GM21360 (cell line): ENCODE measurements around the gene MFGE8.

Source experiments
- ATAC-seq: cut with Tn5 transposase; IDR thresholded peaks from one replicate; pipeline ENCODE4 v1.9.1; 2021; ENCODE audit warnings: mild to moderate bottlenecking, moderate library complexity; ENCODE audit not compliant: unreplicated experiment

MFGE8 gene

DNA sequence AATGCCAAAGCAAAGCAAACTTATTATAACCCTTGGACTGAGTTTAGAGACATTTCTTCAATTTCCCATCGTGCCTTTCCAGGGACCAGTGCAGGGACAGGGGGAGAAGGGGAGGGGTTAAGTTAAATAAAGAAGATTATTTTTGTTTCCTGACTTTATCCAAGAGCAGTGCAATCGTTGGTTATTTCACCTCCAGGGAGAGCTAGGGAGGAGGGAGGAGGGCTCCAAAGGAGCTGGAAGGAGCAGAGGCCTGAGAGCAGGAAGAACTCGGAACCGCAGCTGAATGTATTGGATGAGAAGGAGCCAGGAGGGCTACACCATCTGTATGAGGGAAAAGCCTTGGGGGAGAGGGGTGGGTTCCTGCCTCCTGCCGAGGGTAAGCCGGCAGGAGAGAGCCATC is 38.5 kb downstream of the MFGE8 start:
- ATAC-seq, result no peak

GRCh38 chr15:88874275-88874674 is 38.9 kb downstream of the MFGE8 start:
- no peak for ATAC-seq

DNA sequence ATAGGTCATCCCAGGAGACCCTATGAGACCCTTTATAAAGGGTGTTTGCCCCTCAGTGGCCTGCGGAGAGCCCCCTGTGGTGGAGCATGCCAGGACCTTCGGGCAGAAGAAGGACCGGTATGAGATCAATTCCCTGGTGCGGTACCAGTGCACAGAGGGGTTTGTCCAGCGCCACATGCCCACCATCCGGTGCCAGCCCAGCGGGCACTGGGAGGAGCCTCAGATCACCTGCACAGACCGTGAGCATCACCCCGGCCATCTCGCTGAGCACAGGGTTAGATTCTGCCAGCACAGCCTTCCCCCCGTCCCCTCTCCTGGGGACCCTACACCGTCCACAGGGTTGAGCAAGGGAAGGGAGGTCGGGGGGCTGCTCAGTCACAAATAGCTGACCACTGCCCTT is 39.4 kb downstream of the MFGE8 start:
- ATAC-seq, result no peak

GRCh38 chr15:88872706-88873105 is 40.5 kb downstream of the MFGE8 start:
- no peak for ATAC-seq

- no peak for ATAC-seq
Measured at GRCh38 chr15:88872106-88872505, 41.1 kb downstream of the MFGE8 start.

DNA sequence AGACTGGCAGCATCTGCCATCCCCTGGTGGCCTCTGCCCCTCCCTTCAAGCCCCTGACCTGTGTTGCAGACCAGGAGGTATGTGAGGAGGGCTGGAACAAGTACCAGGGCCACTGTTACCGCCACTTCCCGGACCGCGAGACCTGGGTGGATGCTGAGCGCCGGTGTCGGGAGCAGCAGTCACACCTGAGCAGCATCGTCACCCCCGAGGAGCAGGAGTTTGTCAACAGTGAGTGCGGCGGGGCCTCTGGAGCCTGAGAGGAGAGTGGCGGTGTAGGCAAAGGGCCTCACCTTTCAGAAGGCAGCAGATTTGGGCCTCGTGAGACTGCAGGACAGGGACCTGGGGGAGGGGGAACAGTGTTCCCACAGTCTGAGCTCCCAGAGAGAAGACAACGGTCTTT is 41.9 kb downstream of the MFGE8 start:
- no peak for ATAC-seq

DNA sequence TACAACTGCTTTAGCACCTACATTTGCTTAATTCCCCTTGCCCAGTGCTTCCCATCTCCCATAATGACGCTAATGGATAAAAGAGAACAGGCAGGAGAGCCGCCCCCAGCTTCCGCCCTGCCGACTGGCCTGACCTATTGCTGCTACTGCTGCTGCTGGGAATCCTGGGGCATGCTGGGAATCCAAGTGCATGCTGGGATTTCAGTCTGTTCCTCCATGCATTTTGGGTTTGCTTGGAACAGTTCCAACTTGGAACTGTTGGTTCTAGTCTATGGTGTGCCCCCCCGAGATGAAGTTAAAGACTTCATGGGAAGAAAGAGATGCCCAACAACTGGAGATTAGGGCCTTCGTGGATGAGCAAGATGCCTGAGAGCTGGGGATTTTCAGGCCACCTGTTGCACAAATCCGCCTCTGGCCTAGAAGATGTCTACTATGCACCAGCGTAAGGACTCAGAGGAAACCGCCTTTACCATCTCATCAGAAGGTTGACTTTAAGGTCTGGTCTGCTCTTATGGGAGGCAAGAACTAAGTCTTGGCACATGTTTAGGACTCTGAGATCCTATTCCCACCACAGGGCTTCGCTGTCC is 46.8 kb downstream of the MFGE8 start:
- no peak for ATAC-seq

- no peak for ATAC-seq
Measured at GRCh38 chr15:88865498-88866099, 47.6 kb downstream of the MFGE8 start.

DNA sequence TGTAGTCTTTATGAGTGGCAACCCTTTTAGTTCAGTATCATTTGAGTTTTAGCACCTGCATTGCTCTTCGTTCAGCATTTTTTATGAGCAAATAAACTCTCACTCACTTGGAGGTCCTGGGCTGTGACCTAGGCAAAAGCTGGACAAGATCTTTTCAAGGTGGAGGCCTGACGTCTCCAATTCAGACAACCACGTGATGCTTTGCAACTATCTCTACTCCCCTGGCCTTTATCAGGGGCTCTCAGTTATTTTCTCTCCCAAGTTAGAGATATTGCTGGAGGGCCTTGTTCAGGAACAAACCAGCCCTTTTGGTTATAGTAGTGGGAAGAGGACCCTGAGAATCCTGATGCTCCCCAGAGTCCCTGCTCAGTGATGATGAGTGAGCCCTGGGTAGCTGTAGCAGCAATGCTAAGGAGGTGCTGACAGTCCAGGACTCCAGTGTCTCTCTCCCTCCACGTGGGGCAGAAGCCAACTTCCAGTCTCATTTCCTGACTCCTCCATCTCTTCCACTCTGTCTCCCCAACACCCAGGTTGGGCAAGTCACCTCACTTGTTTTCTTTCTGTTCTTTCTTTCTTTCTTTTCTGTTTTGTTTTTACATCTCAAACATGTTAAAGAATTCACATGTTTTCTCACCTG is 48.2 kb downstream of the MFGE8 start:
- no peak for ATAC-seq

DNA sequence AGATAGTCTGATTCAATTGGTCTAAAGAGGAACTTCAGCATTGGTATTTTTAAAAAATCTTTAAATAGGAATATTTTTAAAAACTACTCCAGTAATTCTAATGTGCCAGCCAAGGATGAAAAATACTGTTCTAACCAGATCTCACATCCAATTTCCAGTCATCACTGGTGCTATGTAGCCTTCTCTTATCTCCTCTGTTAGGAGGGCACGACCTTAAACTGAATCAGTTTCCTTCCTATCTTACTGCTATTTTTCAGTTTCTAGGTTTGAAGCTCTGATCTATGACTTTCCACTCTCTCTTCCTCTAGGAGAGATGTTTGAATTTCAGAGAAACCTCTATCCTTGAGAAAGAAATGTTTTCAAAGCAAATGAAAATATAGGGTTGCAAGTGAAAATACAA is 49.8 kb downstream of the MFGE8 start:
- ATAC-seq, result no peak

- no peak for ATAC-seq
Measured at GRCh38 chr15:88860212-88860611, 53.0 kb downstream of the MFGE8 start.

GRCh38 chr15:88859550-88859949 is 53.6 kb downstream of the MFGE8 start:
- ATAC-seq, result no peak

DNA sequence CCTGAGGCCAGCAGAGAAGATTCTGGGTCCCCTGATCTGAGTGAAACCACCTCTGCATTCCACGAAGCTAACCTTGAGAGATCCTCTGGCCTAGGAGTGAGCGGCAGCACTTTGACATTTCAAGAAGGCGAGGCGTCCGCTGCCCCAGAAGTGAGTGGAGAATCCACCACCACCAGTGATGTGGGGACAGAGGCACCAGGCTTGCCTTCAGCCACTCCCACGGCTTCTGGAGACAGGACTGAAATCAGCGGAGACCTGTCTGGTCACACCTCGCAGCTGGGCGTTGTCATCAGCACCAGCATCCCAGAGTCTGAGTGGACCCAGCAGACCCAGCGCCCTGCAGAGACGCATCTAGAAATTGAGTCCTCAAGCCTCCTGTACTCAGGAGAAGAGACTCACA is 54.2 kb downstream of the MFGE8 start:
- no peak for ATAC-seq

GRCh38 chr15:88852476-88852875 is 60.7 kb downstream of the MFGE8 start:
- ATAC-seq, result no peak

GRCh38 chr15:88849376-88850072 is 63.7 kb downstream of the MFGE8 start:
- ATAC-seq, result no peak
